ENCODE measurements around the gene WDR75.
"Not testable (repeated sequence)": the region's sequence is repeated elsewhere in the genome, so short reads cannot be mapped to it uniquely, and the experiment has no call there.

The WDR75 gene

DNA sequence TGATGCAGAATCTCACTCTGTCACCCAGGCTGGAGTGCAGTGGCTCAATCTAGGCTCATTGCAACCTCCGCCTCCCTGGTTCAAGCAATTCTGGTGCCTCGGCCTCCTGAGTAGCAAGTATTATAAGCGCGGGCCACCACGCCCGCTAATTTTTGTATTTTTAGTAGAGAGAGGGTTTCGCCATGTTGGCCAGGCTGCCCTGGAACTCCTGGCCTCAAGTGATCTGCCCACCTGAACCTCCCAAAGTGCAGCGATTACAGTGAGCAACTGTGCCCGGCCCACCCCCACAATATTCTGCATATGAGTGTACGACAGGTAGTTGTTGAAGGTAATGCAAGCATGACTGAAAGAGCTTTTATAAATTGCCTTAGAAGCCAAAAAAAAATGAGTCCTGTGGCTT, 1.2 kb downstream of the WDR75 start:
- DNase-seq: no peak

DNA sequence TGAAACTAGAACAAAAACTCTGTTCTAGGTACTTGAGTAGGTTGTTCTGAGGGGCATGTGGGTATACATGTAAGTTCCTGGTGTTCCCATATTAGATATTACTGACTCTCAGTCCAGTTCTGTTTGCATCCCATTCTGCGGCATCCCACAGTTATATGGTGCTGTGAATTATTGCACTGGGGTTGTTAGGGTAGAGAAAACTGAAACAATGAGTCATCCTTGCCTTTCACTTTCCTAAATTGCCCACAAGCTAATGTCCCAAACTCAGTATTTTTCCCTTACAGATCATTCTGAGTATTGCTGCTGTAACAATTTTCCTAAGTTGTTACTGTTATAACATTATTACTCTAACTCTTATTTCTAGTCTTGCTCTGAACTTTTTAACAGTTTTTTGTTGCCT, 3.0 kb downstream of the WDR75 start:
- DNase-seq: no peak

DNA sequence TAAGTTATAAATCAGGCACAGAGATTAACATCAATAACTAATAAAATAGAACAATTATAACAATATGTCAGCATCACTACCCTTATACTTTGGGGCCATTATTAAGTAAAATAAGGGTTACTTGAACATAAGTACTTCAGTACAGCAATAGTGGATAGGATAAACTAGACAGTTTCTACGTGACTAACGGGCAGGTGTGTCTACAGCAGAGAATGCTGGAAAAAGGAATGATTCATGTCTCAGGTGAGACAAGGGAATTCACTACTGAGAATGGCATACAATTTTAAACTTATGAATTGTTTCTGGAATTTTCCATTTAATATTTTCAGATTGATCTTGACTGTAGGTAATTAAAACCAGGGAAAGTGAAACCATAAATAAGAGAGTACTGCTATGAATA, 5.5 kb downstream of the WDR75 start:
- DNase-seq: no peak

DNA sequence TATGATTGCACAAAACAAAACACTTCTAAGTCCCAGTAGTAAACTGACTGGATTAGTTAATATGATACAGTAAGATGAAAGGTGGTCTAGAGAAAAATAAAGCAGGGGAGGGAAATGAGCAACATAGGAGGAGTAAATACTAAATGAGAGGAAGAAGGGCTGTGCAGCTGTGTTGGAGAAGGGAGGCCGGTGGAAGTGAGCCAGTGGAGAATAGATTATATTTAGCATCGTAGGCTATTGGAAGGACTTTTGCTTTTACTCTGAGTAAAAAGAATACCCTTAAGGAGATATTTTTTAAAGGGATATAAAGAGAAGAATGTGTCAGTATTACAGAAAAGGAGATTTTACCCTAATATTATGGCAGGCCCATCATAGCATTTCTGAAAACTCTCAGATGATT, 12.7 kb downstream of the WDR75 start:
- DNase-seq: peak; percentile 35

DNA sequence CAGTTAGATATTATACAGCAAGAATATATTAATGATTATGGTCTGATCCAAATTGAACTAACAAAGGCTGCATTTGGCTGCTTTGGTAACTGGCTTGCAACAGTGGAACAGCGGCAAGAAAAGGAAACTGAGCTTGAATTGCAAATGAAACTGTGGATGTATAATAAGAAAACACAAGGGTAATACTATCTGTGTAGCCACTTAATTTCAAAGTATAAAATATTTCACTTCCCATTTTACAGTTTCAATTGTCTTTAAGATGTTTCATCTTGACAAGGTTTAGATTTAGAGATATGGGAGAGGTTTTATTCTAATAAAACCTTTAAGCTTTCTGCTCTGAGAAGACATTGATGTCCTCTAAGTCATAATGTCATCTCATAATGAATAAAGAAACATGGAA, 23.8 kb downstream of the WDR75 start:
- DNase-seq: no peak

DNA sequence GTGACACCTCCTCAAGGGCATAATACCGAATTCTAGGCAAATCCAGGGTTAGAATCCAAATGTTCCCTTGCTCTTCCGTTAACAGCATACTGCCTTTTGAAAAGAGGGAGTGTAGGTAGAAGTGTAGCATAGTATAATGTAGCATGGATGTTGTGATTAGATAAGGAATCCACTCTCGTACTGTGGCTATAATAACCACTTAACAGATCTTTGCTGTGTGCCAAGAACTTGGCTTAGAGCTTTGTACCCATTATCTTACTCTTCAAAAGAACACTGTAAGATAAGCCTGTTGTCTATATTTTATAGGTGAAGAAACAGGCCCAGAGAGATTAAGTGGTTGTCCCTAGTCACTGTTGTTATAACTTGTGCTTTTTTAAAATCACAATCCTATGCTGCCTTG, 24.2 kb downstream of the WDR75 start:
- DNase-seq: no peak

DNA sequence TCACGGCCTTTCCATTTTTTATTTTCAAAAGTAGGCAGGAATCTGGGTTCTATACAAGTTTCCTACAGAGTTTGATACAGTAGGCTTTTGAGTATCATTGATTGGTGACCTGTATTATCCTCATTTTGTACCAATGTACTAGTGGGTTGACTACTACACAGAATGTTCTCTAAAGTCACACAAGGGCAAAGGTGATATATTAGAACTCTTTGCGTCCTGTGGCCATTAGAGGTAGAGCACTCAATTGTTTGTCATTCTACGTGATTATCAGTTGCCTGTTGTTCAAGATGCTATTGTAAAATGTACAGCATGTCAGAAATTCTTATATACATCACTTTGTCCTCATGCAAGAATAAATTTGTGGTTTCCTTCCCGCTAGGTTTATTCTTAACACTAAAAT, 24.8 kb downstream of the WDR75 start:
- DNase-seq: no peak

DNA sequence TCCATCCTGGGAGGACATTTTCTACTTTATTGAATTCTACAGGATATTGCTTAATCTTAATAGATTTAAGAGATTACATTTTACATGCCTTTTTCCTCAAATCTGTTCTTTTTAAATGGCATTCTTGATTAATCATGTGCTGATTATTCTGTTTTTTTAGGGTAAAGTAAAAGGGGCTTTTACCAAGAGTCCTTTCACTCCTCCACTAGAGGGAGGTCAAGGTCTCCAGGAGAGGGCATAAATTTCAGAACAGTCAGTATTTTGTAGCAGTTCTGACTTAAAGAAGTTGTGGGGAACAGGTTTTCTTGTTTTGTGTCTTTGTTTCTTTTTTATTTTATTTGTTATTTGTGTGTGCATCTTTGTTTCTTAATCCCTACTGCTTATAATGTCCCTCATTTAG, 25.4 kb downstream of the WDR75 start:
- DNase-seq: no peak

DNA sequence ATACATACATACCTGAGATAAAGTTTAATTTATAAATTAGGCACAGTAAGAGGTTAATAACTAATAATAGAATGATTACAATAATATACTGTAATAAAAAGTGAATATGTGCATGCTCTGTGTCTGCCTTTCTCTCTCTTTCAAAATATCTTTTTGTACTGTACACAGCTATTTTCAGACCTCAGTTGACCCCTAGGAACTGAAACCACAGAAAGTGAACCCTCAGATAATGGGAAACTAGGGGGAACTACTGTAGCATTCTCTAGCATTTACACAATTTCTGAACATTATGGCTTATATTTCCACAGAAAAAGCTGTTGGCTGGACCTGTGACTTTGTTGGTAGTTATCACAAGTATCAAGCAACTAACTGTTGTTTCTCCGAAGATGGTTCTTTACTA, 25.9 kb downstream of the WDR75 start:
- no peak for DNase-seq

DNA sequence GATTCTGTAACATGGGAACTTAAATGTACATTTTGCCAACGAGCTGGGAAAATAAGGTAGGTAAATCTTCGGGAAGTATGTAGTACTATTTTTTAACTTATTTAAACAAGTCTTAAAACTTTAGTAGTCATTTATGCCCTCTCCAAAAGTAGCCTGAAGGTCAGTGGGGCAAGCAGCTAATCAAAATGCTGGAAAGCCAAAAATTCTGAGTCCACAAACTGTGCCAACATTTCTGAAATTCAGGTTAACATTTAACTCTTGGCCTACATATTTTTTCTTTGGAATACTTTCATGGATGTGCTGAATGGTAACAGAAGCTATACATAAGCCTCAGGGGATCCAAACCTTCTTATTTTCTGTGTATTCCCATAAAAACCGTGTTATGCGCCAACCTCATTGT, 26.3 kb downstream of the WDR75 start:
- DNase-seq: no peak

DNA sequence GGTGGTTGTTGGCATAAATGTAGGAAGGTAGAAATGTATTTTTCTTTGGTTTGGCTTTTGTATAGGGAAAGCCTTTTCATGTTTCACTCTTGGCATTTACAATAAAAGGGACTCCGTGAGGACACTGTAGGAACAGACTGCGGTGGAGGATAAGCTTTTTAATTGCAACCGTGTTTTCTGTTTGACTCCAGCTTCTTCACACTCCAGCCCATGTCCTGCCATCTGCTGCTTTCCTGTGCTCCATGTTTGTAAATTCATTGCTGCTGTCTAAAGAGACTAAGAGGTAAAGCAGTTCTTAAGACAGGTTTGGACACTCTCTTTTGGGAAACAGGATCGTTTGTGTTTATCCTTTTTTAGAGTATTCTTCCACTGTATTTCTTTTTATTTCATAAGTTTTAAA, 33.3 kb downstream of the WDR75 start:
- no peak for DNase-seq

DNA sequence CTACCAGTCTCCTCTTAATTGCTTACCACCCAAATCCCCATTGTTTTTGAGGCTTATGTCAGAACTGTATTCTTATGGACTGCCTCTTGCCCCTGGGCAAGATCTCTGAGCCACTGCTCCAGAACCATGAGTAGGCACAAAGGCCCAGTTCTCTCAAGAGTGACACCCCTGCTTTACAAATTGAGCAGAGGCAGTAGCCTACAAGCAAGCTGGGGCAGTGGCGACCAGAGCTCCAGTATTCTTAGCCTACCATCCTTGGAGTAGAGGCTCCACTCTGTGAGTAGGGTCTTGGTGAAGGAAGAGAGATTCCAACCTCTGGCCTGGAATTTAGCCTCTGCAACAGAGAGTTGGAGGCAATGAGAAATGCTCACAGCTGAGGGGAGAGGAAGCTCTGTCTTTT, 36.5 kb downstream of the WDR75 start:
- no peak for DNase-seq

DNA sequence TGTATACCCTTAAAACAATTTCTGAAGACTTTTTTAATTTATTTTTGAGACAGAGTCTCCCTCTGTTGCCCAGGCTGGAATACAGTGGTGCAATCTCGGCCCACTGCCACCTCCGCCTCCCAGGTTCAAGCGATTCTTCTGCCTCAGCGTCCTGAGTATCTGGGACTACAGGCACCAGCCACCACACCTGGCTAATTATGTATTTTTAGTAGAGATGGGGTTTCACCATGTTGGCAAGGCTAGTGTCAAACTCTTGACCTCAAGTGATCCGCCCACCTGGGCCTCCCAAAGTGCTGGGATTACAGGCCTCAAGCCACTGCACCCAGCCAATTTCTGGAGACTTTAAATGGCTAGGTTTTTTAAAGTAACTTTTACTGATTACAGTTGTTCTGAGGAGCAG, 37.0 kb downstream of the WDR75 start:
- DNase-seq: not testable (repeated sequence)

DNA sequence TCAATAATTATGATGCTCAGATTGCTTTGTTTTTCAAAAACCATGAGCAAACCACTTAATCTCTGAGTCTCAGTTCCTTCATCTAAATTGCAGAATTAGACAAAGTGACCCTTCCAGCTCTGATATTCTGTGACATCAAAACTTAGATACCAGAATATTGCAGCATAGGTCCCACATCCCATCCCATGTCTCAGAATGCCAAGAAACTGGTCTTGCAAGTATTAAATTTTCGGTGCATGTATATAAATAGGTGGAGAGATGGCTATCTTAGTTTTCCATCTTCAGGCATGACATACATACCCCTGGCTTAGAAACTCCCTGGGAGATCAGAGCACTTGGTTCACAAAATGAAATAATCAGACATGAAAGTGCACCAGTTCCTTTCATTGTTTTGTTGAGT, 39.8 kb downstream of the WDR75 start:
- DNase-seq: no peak

DNA sequence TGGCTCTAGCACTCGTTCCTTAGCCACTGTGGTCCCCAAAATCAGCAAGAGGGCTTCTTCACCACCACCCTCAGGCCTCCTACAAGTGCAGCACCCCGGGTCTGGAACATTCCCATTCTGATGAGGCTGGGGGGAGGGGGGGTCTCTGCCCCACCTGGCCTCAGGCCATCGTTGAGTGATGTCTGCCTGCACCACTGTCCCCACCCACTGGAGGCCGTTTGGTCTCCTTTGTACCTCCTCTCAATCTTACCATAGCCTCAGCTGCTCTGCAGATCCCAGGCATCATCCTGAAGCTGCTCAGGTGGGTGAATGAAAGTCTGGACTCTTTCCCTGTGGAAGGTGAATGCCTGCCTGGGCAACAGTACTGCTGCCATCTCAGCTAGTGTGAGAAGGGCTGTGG, 42.3 kb downstream of the WDR75 start:
- DNase-seq: no peak

DNA sequence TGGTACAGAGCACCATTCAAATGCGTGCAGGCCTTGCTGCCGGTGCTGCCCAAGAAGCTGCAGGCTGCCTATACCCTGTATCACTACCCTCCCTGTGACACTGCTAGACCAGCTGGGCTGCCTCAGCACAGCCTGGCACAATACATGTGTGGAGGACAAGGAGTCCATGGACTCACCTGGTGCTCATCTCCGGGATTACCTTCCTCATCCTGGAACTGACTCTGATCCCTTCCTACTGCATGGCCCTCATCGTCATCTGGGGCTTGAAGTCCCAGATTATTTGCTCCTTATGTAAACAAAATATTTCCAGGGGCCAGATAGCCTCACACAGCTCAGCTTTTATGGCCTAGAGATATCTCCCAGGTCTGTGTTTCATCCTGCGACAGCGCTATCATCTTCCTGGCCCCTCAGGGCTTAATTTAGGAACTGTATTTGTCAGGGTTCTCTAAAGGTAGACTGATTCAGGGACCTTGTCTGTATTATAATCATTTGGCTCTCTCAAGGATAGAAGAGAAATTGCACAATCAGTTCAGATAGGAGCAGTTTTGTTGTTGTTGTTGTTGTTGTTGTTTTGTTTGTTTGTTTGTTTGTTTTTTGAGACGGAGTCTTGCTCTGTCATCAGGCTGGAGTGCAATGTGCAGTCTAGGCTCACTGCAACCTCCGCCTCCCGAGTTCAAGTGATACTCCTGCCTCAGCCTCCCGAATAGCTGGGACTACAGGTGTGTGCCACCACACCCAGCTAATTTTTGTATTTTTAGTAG, 42.9 kb downstream of the WDR75 start:
- no peak for DNase-seq

DNA sequence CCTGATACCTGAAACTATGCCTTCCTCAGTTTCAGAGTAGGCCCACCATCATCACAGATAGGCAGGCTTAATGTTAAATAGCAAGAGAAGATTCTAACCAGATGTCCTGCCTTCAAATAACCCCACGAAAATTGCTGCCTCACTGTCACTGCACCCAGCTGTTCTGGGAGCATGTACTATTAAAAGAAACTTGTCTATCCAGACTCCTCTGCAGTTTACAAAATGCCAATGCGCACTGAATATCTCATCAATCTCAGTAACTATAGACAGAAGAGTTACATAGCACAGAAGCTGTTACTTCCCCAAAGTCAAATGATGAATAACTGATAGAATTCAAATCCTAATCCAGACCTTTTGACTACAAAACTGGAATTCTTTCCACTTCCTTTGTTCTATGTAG, 43.9 kb downstream of the WDR75 start:
- DNase-seq: no peak

DNA sequence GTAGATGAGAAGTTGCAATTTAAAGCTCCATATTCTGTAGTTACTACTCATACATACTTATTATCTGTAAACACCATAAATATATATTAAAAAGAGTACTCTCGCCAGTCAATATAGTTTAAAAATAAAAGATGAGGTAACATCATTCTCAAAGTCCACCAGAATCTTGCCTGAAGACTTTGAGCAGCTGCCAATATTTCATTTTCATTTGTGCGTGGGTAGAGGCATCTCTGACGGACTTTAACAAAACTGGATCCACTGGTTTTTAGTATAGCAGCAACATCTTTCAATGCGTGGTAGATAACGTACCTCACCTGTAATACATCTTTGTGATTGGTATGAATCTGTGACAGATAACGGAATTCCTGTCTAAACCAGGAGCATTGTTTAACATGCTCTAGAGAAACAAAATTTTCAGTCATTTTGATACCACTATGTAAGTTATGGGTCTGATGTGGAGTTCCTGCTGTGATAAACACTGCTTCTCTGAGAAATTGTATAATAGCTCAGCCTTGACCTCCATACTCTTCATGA, 45.0 kb downstream of the WDR75 start:
- DNase-seq: no peak

DNA sequence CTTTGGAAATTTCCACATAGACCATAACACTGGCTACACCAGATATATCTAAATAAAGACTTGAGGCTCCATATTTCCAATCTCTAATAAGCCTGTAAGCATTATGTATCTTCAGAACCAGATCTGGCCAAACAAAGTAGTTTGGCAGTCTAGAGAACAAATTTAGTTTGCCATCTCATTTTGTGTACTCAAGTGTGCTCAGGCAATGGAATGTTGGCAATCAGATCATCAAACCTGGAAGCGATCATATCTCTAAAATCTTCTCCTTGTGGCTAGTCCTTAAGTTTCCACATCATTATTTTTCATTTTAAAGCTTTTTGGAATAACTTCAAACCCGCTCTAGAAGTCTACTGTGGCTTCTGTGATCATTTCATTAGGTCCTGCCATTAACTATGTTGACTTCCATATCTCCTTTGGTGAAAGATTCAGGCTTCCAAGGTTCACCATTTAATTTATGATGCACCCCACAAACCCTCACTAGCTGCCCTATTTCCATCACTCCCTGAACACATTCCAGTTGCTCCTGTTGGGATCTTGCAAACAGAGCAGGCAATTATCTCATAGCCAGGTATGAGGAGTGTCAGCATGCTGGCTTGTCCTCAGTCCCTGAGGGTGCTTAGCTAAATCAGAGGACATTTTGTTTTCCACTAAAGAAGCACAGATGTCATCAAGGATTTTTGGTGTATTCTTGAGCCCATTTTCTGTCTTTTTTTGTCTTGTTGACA, 46.2 kb downstream of the WDR75 start:
- DNase-seq: no peak

DNA sequence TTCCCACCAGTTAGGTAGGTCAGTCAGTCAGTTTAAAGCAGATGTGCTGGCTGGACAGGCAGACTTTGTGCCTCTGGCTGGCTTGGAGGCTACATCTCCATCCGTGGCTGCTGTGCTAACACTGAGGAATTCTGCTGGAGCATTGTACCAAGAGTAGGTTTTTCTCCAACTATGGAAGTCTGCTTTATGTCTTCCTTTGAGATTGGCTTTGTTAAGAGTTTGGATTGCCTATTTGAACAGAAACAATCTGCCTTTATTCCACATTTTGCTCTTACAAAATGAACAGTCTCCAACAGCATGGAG, 46.7 kb downstream of the WDR75 start:
- no peak for DNase-seq

DNA sequence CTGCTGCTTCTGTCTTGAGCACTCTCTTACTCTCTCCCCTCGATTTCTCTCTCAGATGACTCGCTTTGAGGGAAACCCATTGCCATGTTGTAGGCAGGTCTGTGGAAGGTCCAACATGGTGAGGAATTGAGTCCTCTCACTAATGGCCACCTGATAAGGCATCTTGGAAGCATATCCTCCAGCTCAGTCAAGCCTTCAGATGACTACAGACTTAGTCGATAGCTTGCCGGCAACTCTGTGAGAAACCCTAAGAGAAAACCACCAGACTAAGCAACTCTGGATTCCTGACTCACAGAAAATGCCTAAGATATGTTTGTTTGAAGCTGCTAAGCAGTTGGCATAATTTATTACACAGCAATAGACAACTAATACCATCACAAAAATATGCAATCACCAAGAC, 51.2 kb downstream of the WDR75 start:
- DNase-seq: no peak

DNA sequence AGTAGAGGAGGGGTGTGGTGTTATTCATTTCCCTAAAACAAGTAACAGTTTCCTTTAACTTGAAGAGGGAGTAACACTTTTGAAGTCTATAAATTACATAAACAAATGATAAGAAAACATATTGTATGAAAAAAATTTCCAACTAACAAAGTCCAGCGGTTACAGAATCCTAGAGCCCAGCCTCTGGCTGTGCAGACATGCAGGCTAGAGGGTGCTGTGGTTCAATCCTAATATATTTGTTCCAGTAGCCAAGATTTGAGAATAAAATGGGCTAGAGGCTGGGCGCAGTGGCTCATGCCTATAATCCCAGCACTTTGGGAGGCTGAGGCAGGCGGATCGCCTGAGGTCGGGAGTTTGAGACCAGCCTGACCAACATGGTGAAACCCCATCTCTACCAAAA, 56.9 kb downstream of the WDR75 start:
- no peak for DNase-seq

DNA sequence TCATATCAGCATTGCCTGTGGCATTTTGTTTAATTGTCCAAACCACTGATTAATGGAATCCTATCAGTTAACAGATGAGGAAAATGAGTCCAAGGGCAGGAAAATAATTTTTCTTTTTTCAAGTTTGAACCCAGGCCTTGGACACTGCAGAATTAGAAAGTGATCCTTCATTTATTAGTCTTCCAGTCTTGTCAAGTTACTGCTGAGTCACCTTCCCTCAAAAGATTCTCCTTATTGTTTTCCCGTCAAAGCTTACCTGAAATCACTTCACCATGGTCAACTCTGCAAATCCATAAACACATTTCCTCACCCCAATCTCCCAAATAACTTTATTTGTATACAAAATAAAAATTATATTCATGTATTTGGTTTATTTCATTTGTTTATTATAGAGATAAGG, 57.9 kb downstream of the WDR75 start:
- no peak for DNase-seq

DNA sequence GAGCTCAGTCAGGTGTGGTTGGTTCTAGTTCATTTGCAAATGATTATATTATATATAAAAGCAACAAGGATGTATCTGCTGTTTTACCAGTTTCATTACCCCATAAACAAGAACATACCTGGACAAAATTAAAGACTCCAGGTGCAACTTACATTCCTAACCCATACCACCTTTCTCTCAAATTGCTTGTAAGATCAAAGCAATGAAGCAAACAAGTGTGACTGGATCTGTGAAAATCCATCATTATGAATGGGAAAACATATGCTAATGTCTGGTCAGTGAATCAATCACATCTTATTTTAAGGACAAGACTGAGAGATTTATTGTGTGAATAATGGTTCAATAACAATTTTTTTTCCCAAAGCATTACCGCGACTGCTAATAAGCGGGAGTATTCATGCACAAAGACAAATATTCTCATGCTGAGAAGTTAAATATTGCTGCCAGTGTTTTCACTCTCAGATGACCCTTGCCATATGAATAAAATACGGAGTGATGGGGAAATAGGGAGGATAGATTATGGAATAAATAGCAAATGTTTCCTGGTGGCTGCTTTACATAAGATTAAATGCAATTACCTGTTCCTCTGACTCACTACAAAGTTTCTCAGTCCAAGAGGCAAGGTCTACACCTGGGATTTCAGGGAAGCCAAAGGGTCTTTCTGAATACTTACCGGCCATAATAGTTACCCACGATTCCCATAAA, 59.3 kb downstream of the WDR75 start:
- DNase-seq: no peak

All from left hindlimb (tissue), 1 donor.